Panc1 (cell line): Measurements from ENCODE around the gene WFIKKN2.

ENCODE experiments used
- POLR2AphosphoS5 ChIP-seq: IDR thresholded peaks from 2 replicates; pipeline ENCODE4 v1.6.1; 2012; ENCODE audit warnings: mild to moderate bottlenecking, low read depth, low read length, moderate library complexity
- SIN3A ChIP-seq: IDR thresholded peaks from 2 replicates; pipeline ENCODE4 v1.6.1; 2012; ENCODE audit warnings: low read depth, mild to moderate bottlenecking, low read length, moderate library complexity, borderline replicate concordance; ENCODE audit not compliant: insufficient read depth
- TCF7L2 ChIP-seq: IDR thresholded peaks from 2 replicates; pipeline ENCODE4 v1.6.1; 2011; ENCODE audit warnings: mild to moderate bottlenecking, low read depth, low read length, inconsistent platforms
- TF ChIP-seq, protein P1 (sequence below): fragments of 450-650 bp; IDR thresholded peaks from 2 replicates; pipeline ENCODE4 v1.5.1; 2017; ENCODE audit warnings: mild to moderate bottlenecking

DNA sequence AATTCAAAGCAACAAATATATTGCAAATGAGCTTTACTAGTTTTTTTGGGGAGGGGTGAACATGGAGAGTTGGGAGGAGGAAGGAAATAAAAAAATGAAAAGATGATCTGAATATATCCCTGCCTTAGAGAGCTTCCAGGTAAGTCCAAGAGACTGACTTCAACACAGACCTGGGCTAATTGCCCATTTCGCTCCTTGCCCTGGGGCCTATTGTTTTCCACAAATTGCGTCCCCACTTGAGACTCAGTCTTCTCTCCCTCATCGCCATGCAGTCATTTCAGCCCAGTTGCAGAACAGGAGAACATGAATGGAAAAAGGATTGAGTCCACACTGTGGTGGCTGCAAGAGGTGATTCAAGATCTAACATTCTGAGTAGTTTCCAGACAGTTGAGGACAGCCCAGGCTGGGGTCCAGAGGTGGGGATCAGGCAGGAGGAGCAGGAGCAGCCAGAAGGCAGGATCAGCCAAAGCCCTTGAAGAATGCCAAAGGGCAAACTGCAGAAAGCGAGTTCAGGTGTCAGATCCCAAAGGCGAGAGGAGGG lies 52.4 kb downstream of the WFIKKN2 start:
- no peak for TF ChIP-seq SIN3A
- no peak for TF ChIP-seq POLR2AphosphoS5
- TF ChIP-seq, protein P1, sequence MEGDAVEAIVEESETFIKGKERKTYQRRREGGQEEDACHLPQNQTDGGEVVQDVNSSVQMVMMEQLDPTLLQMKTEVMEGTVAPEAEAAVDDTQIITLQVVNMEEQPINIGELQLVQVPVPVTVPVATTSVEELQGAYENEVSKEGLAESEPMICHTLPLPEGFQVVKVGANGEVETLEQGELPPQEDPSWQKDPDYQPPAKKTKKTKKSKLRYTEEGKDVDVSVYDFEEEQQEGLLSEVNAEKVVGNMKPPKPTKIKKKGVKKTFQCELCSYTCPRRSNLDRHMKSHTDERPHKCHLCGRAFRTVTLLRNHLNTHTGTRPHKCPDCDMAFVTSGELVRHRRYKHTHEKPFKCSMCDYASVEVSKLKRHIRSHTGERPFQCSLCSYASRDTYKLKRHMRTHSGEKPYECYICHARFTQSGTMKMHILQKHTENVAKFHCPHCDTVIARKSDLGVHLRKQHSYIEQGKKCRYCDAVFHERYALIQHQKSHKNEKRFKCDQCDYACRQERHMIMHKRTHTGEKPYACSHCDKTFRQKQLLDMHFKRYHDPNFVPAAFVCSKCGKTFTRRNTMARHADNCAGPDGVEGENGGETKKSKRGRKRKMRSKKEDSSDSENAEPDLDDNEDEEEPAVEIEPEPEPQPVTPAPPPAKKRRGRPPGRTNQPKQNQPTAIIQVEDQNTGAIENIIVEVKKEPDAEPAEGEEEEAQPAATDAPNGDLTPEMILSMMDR = no peak
- no peak for TF ChIP-seq TCF7L2
